Measurements from ENCODE around the gene COPS8.

DNA sequence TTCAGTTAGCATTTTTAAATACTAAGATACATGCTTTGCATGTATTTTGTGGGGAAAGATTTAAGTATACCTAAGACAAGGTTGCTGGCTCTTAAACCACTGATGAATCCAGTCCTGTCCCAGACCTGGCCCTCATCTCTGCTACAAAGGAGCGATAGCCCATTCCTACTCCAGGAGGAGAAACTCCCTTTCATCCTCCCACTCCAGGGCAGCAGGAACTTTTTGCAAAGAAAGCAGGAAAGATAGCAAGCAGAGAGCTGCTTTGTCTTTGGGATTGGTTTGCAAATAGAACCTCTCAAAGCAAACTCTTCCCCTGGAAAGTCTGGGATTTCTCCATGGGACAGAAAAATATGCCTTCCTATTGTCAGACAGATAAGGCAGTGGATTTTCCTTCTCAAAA lies 43.6 kb upstream of the COPS8 start:
- TF ChIP-seq CTCF (IDR thresholded peaks at IDR 0.05) (no peak), POLR2A (IDR thresholded peaks at IDR 0.05) (no peak)
